C4-2B (cell line): ENCODE measurements around the gene ETHE1.

ENCODE experiments used
- ZFX ChIP-seq: fragments of 450-650 bp; IDR thresholded peaks from 2 replicates; pipeline ENCODE4 v1.6.1; 2017
- TF ChIP-seq, protein P1 (sequence below): fragments of 450-650 bp; conservative IDR thresholded peaks from 2 replicates; pipeline ENCODE4 v1.5.1; 2017; ENCODE audit warnings: mild to moderate bottlenecking

DNA sequence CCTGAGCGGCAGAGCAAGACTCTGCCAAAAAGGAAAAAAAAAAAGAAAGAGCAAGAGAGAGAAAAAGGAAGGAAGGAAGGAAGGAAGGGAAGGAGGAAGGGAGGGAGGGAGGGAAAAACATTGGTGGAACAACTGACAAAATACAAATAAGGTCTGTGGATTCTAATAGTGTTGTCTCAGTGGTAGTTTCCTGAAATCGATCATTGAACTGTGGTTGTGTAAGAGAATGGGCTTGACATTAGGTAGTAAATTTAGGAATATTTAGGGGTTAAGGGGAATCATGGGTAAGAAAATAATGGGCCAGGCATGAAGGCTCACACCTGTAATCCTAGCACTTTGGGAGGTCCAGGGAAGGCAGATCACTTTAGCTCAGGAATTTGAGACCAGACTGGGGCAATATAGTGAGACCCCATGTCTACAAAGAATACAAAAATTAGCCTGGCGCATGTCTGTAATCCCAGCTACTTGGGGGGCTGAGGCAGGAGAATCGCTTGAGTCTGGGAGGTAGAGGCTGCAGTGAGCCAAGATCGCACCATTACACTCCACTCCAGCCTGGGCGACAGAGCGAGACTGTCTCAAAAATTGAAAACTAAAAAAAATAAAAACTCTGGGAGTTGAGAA lies 36.9 kb downstream of the ETHE1 start:
- TF ChIP-seq, protein P1, sequence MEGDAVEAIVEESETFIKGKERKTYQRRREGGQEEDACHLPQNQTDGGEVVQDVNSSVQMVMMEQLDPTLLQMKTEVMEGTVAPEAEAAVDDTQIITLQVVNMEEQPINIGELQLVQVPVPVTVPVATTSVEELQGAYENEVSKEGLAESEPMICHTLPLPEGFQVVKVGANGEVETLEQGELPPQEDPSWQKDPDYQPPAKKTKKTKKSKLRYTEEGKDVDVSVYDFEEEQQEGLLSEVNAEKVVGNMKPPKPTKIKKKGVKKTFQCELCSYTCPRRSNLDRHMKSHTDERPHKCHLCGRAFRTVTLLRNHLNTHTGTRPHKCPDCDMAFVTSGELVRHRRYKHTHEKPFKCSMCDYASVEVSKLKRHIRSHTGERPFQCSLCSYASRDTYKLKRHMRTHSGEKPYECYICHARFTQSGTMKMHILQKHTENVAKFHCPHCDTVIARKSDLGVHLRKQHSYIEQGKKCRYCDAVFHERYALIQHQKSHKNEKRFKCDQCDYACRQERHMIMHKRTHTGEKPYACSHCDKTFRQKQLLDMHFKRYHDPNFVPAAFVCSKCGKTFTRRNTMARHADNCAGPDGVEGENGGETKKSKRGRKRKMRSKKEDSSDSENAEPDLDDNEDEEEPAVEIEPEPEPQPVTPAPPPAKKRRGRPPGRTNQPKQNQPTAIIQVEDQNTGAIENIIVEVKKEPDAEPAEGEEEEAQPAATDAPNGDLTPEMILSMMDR = no peak
- no peak for TF ChIP-seq ZFX
